Astrocyte (in vitro differentiated cells and primary cell): ENCODE data around the gene PPP1R2. TPM values are rescaled to one million over a fixed set of nuclear protein-coding genes. Genes with fewer than 3 reads are reported as not detected.

Experiments used
- DNase-seq: peaks from one replicate; pipeline ENCODE4 v3.0.0-alpha.2; 2010; ENCODE audit warnings: low read depth
- FAIRE-seq: peaks from 2 replicates; lab custom pipeline; 2011; peaks lifted over from hg19 to GRCh38; lab: Jason Lieb, UNC
- H2AFZ ChIP-seq: 2 replicates; pipeline ENCODE4 v1.6.0; 2012; ENCODE audit warnings: low read depth, low read length, inconsistent platforms
- H3K27ac ChIP-seq: 2 replicates; pipeline ENCODE4 v1.5.1; 2011; ENCODE audit warnings: low read depth, low read length, inconsistent platforms
- H3K27me3 ChIP-seq: 2 replicates; pipeline ENCODE4 v1.6.0; 2011; ENCODE audit warnings: low read length, inconsistent platforms; ENCODE audit not compliant: insufficient read depth
- H3K36me3 ChIP-seq: 2 replicates; pipeline ENCODE4 v1.5.1; 2011; ENCODE audit warnings: low read length, inconsistent platforms; ENCODE audit not compliant: insufficient read depth
- H3K4me1 ChIP-seq: 2 replicates; pipeline ENCODE4 v1.5.1; 2011; ENCODE audit warnings: low read length, inconsistent platforms; ENCODE audit not compliant: insufficient read depth
- H3K4me2 ChIP-seq: 2 replicates; pipeline ENCODE4 v1.6.0; 2012; ENCODE audit warnings: low read length, inconsistent platforms
- H3K4me3 ChIP-seq: 2 replicates; pipeline ENCODE4 v1.5.1; 2011; ENCODE audit warnings: low read depth, mild to moderate bottlenecking, low read length, inconsistent platforms; ENCODE audit not compliant: insufficient read depth
- H3K79me2 ChIP-seq: 2 replicates; pipeline ENCODE4 v1.6.0; 2012; ENCODE audit warnings: mild to moderate bottlenecking, low read length, inconsistent platforms; ENCODE audit not compliant: insufficient read depth
- H3K9ac ChIP-seq: 2 replicates; pipeline ENCODE4 v1.6.0; 2012; ENCODE audit warnings: mild to moderate bottlenecking, low read length, inconsistent platforms
- H3K9me3 ChIP-seq: 2 replicates; pipeline ENCODE4 v1.5.1; 2012; ENCODE audit warnings: low read depth, mild to moderate bottlenecking, low read length, inconsistent platforms; ENCODE audit not compliant: insufficient read depth
- H4K20me1 ChIP-seq: 2 replicates; pipeline ENCODE4 v1.6.0; 2012; ENCODE audit warnings: low read length, inconsistent platforms; ENCODE audit not compliant: insufficient read depth
- H3K27ac Mint-ChIP-seq: one replicate; pipeline ENCODE4 v1.8.0; 2021; ENCODE audit warnings: mild to moderate bottlenecking, mixed read lengths; ENCODE audit not compliant: unreplicated experiment
- H3K27me3 Mint-ChIP-seq: one replicate; pipeline ENCODE4 v1.8.0; 2021; ENCODE audit warnings: low read depth, mixed read lengths; ENCODE audit not compliant: unreplicated experiment
- H3K36me3 Mint-ChIP-seq: one replicate; pipeline ENCODE4 v1.8.0; 2021; ENCODE audit warnings: low read depth, mixed read lengths; ENCODE audit not compliant: unreplicated experiment
- H3K4me1 Mint-ChIP-seq: one replicate; pipeline ENCODE4 v1.8.0; 2021; ENCODE audit warnings: low read depth, mixed read lengths; ENCODE audit not compliant: unreplicated experiment
- H3K4me3 Mint-ChIP-seq: one replicate; pipeline ENCODE4 v1.8.0; 2021; ENCODE audit warnings: mild to moderate bottlenecking, moderate library complexity, mixed read lengths; ENCODE audit not compliant: unreplicated experiment
- H3K9me3 Mint-ChIP-seq: one replicate; pipeline ENCODE4 v1.8.0; 2021; ENCODE audit warnings: mild to moderate bottlenecking, mixed read lengths; ENCODE audit not compliant: unreplicated experiment
- CTCF ChIP-seq: IDR thresholded peaks from 2 replicates; pipeline ENCODE4 v1.5.1; 2011; ENCODE audit warnings: low read depth, mild to moderate bottlenecking, inconsistent platforms, low read length, moderate library complexity; ENCODE audit not compliant: insufficient read depth
- EZH2 ChIP-seq: IDR thresholded peaks from 2 replicates; pipeline ENCODE4 v1.6.1; 2012; ENCODE audit warnings: mild to moderate bottlenecking, low read length, inconsistent platforms; ENCODE audit not compliant: insufficient read depth
- total RNA-seq: library from RNA; stranded (reverse); gene quantifications from 2 replicates; pipeline ENCODE4 v1.2.1, GENCODE V29; 2021

Gene PPP1R2
- total RNA-seq, 1 donor from 2014 or later: 34.5 TPM

- Histone ChIP-seq H3K27me3 (no peaks in the 10 kb centered on the region), H4K20me1 (no peaks in the 10 kb centered on the region), H3K36me3 (peaks cover 3% of the 10 kb centered on the region), H2AFZ (no peak overlapping the region), H3K4me1 (no peaks in the 10 kb centered on the region), H3K4me3 (no peak overlapping the region), H3K9me3 (no peaks in the 10 kb centered on the region), H3K9ac (no peak overlapping the region), H3K27ac (no peak overlapping the region), H3K79me2 (no peaks in the 10 kb centered on the region), H3K4me2 (no peak overlapping the region)
- Mint-ChIP-seq H3K4me1 (no peaks in the 10 kb centered on the region), H3K36me3 (peaks cover 10% of the 10 kb centered on the region), H3K27ac (no peak overlapping the region), H3K9me3 (no peaks in the 10 kb centered on the region), H3K4me3 (no peak overlapping the region), H3K27me3 (no peaks in the 10 kb centered on the region)
- no peak for DNase-seq
- no peak for FAIRE-seq
- TF ChIP-seq EZH2: no peak
- TF ChIP-seq CTCF: no peak
Observed at GRCh38 chr3:195511136-195511535, 32.0 kb downstream of the PPP1R2 start.

- no peak for FAIRE-seq
- peaks cover 7% of the 10 kb centered on the region for H3K36me3 Mint-ChIP-seq
- no peaks in the 10 kb centered on the region for H3K27me3 Mint-ChIP-seq
Observed at GRCh38 chr3:195508185-195508584, 34.9 kb downstream of the PPP1R2 start.

More at GRCh38 chr3:195508185-195508584, 34.9 kb downstream of the PPP1R2 start:
- H4K20me1 ChIP-seq: no peaks in the 10 kb centered on the region
- DNase-seq: no peak
- Mint-ChIP-seq H3K4me3 (no peak overlapping the region), H3K4me1 (no peaks in the 10 kb centered on the region), H3K27ac (no peak overlapping the region), H3K9me3 (no peaks in the 10 kb centered on the region)
- no peaks in the 10 kb centered on the region for H3K27me3 ChIP-seq
- no peak for TF ChIP-seq CTCF
- no peak for TF ChIP-seq EZH2
- no peaks in the 10 kb centered on the region for H3K9me3 ChIP-seq
- no peak overlapping the region for H3K9ac ChIP-seq
- no peak overlapping the region for H3K4me2 ChIP-seq
- H3K27ac ChIP-seq: no peak overlapping the region
- no peak overlapping the region for H3K4me3 ChIP-seq
- H3K79me2 ChIP-seq: no peaks in the 10 kb centered on the region
- no peak overlapping the region for H2AFZ ChIP-seq
- H3K36me3 ChIP-seq: no peaks in the 10 kb centered on the region
- H3K4me1 ChIP-seq: no peaks in the 10 kb centered on the region
